GM21515 (cell line): Measurements from ENCODE around the gene SYNE2.
"Not testable (repeated sequence)": the region's sequence is repeated elsewhere in the genome, so short reads cannot be mapped to it uniquely, and the experiment has no call there.

Source experiments
- ATAC-seq: cut with Tn5 transposase; IDR thresholded peaks from one replicate; pipeline ENCODE4 v1.9.1; 2021; ENCODE audit not compliant: unreplicated experiment

SYNE2 gene

GRCh38 chr14:64117671-64118402, 265.0 kb downstream of the SYNE2 start:
- no peak for ATAC-seq

GRCh38 chr14:64118403-64118742, 265.6 kb downstream of the SYNE2 start:
- ATAC-seq, result not testable (repeated sequence)

- no peak for ATAC-seq
These were observed 266.1 kb downstream of the SYNE2 start for GRCh38 chr14:64118892-64119291.

GRCh38 chr14:64119500-64119899, 266.7 kb downstream of the SYNE2 start:
- no peak for ATAC-seq

GRCh38 chr14:64119980-64120379, 267.2 kb downstream of the SYNE2 start:
- no peak for ATAC-seq

GRCh38 chr14:64123241-64123822, 270.5 kb downstream of the SYNE2 start:
- ATAC-seq, result no peak

- no peak for ATAC-seq
These were observed 272.5 kb downstream of the SYNE2 start for GRCh38 chr14:64125270-64125669.

GRCh38 chr14:64126548-64126947, 273.7 kb downstream of the SYNE2 start:
- ATAC-seq, result no peak

- no peak for ATAC-seq
These were observed 285.0 kb downstream of the SYNE2 start for GRCh38 chr14:64137657-64138290.

- ATAC-seq, result no peak
These were observed 294.5 kb downstream of the SYNE2 start for GRCh38 chr14:64147126-64147790.

GRCh38 chr14:64149921-64150320, 297.1 kb downstream of the SYNE2 start:
- no peak for ATAC-seq

- ATAC-seq, result no peak
These were observed 305.8 kb downstream of the SYNE2 start for GRCh38 chr14:64158608-64159007.

- ATAC-seq, result no peak
These were observed 306.8 kb downstream of the SYNE2 start for GRCh38 chr14:64159588-64159987.

GRCh38 chr14:64170181-64170580, 317.4 kb downstream of the SYNE2 start:
- ATAC-seq, result no peak

GRCh38 chr14:64174922-64175782, 322.3 kb downstream of the SYNE2 start:
- ATAC-seq, result no peak

GRCh38 chr14:64176330-64176729, 323.5 kb downstream of the SYNE2 start:
- ATAC-seq, result no peak

- no peak for ATAC-seq
These were observed 326.0 kb downstream of the SYNE2 start for GRCh38 chr14:64178814-64179213.

- ATAC-seq, result not testable (repeated sequence)
These were observed 330.1 kb downstream of the SYNE2 start for GRCh38 chr14:64182908-64183307.

GRCh38 chr14:64184103-64184729, 331.4 kb downstream of the SYNE2 start:
- ATAC-seq, result no peak

- no peak for ATAC-seq
These were observed 332.4 kb downstream of the SYNE2 start for GRCh38 chr14:64185184-64185583.
